HUDEP-2 (cell line): ENCODE results near the gene TRPV4.

Source experiments
- DNase-seq, 76 experiments: peaks; one replicate each; lab custom pipeline; 2025; ENCODE audit not compliant: unreplicated experiment in 76 of 76; lab: John Stamatoyannopoulos, UW

Gene TRPV4

GRCh38 chr12:109766251-109766778 is 66.9 kb downstream of the TRPV4 start:
- no peak for DNase-seq

- DNase-seq: no peak
These were observed 67.8 kb downstream of the TRPV4 start for GRCh38 chr12:109765446-109765810.

GRCh38 chr12:109764776-109765445 is 68.3 kb downstream of the TRPV4 start:
- no peak for DNase-seq

GRCh38 chr12:109764123-109764522 is 69.1 kb downstream of the TRPV4 start:
- DNase-seq: peak in 3 of 76 experiments; percentile 5 to 13 (median 6)

- peak in 3 of 76 experiments; percentile 13 to 30 (median 14) for DNase-seq
These were observed 69.9 kb downstream of the TRPV4 start for GRCh38 chr12:109763201-109763841.

- DNase-seq: no peak
These were observed 70.5 kb downstream of the TRPV4 start for GRCh38 chr12:109762673-109763191.

GRCh38 chr12:109762071-109762672 is 71.0 kb downstream of the TRPV4 start:
- no peak for DNase-seq

- no peak for DNase-seq
These were observed 72.0 kb downstream of the TRPV4 start for GRCh38 chr12:109760930-109761921.

- peak in 50 of 76 experiments; percentile 7 to 78 (median 40) for DNase-seq
These were observed 72.9 kb downstream of the TRPV4 start for GRCh38 chr12:109760031-109760929.

GRCh38 chr12:109759595-109759994 is 73.6 kb downstream of the TRPV4 start:
- no peak for DNase-seq

- DNase-seq: no peak
These were observed 74.5 kb downstream of the TRPV4 start for GRCh38 chr12:109758426-109759420.

- DNase-seq: no peak
These were observed 75.4 kb downstream of the TRPV4 start for GRCh38 chr12:109757671-109758265.

- DNase-seq: no peak
These were observed 76.7 kb downstream of the TRPV4 start for GRCh38 chr12:109756457-109756856.

GRCh38 chr12:109753959-109754358 is 79.2 kb downstream of the TRPV4 start:
- no peak for DNase-seq

GRCh38 chr12:109753054-109753401 is 80.2 kb downstream of the TRPV4 start:
- no peak for DNase-seq

GRCh38 chr12:109752117-109753053 is 80.8 kb downstream of the TRPV4 start:
- DNase-seq: no peak
